CD14-positive monocyte (primary cell): ENCODE results near the gene DHPS. TPM values are rescaled to one million over a fixed set of nuclear protein-coding genes. Genes with fewer than 3 reads are reported as not detected.

Source experiments
- DNase-seq, 3 donors: peaks; one replicate each; pipeline ENCODE4 v3.0.0-alpha.2; 2011 to 2022
- H2AFZ ChIP-seq: 2 replicates; pipeline ENCODE4 v1.6.0; 2012; ENCODE audit warnings: mild to moderate bottlenecking, low read depth, low read length, inconsistent platforms; ENCODE audit not compliant: insufficient read depth, poor library complexity, severe bottlenecking
- H3K27ac ChIP-seq, 2 donors: 1 replicate in 1 of 2; 2 replicates in 1 of 2; pipeline ENCODE4 v1.5.1; 2012 to 2013; ENCODE audit warnings: low read length in 2 of 2, control low read depth in 1 of 2, inconsistent platforms in 1 of 2, low read depth in 1 of 2, mild to moderate bottlenecking in 1 of 2
- H3K27me3 ChIP-seq, 2 donors: one replicate each; pipeline versions ENCODE4 v1.6.0 to v1.6.1; 2011 to 2013; ENCODE audit warnings: low read length in 2 of 2; ENCODE audit not compliant: control insufficient read depth in 2 of 2, insufficient read depth in 2 of 2
- H3K36me3 ChIP-seq, 2 donors: replicated peaks in 1 of 2; 1 replicate in 1 of 2; 2 replicates in 1 of 2; pipeline versions ENCODE4 v1.5.1 to v1.6.1; 2012 to 2013; ENCODE audit warnings: low read length in 2 of 2, control low read depth in 1 of 2, inconsistent platforms in 1 of 2, mild to moderate bottlenecking in 1 of 2; ENCODE audit not compliant: insufficient read depth in 2 of 2, control insufficient read depth in 1 of 2
- H3K4me1 ChIP-seq, 2 donors: 1 replicate in 1 of 2; 2 replicates in 1 of 2; pipeline versions ENCODE4 v1.5.1 to v1.6.1; 2012 to 2013; ENCODE audit warnings: low read length in 2 of 2, control low read depth in 1 of 2, inconsistent platforms in 1 of 2, mild to moderate bottlenecking in 1 of 2, moderate library complexity in 1 of 2; ENCODE audit not compliant: insufficient read depth in 2 of 2, control insufficient read depth in 1 of 2
- H3K4me2 ChIP-seq: replicated peaks from 2 replicates; pipeline ENCODE3; 2012; ENCODE audit warnings: low read length, moderate library complexity, mild to moderate bottlenecking; ENCODE audit not compliant: poor library complexity, severe bottlenecking; ENCODE audit errors: extremely low read depth
- H3K4me3 ChIP-seq, 3 experiments: fragments of 200-600 bp in 1 of 3; sonication (generic) in 1 of 3; replicated peaks in 1 of 3; 1 replicate in 2 of 3; 2 replicates in 1 of 3; pipeline ENCODE4 v1.5.1; 2011 to 2013; ENCODE audit warnings: low read length in 3 of 3, mild to moderate bottlenecking in 3 of 3, control low read depth in 2 of 3, low read depth in 2 of 3, inconsistent platforms in 1 of 3, moderate library complexity in 1 of 3
- H3K79me2 ChIP-seq: 2 replicates; pipeline ENCODE4 v1.6.0; 2012; ENCODE audit warnings: mild to moderate bottlenecking, control low read depth, inconsistent platforms, low read length, moderate library complexity; ENCODE audit not compliant: insufficient read depth
- H3K9ac ChIP-seq: 2 replicates; pipeline ENCODE4 v1.6.0; 2017; ENCODE audit warnings: low read length, mild to moderate bottlenecking; ENCODE audit not compliant: insufficient read depth, poor library complexity, severe bottlenecking
- H3K9me3 ChIP-seq, 2 donors: replicated peaks in 1 of 2; 1 replicate in 1 of 2; 2 replicates in 1 of 2; pipeline versions ENCODE4 v1.5.1 to v1.6.1; 2012 to 2013; ENCODE audit warnings: low read length in 2 of 2, control low read depth in 1 of 2; ENCODE audit not compliant: control insufficient read depth in 1 of 2, insufficient read depth in 1 of 2
- H4K20me1 ChIP-seq: 2 replicates; pipeline ENCODE4 v1.6.0; 2012; ENCODE audit warnings: mild to moderate bottlenecking, low read length, control low read depth, moderate library complexity; ENCODE audit not compliant: insufficient read depth
- H3K27ac Mint-ChIP-seq, 7 donors: one replicate each; pipeline ENCODE4 v1.8.0; 2020; ENCODE audit warnings: mild to moderate bottlenecking in 7 of 7, mixed read lengths in 7 of 7, moderate library complexity in 6 of 7, inconsistent platforms in 2 of 7
- H3K27me3 Mint-ChIP-seq, 3 donors: one replicate each; pipeline ENCODE4 v1.8.0; 2021 to 2022; ENCODE audit warnings: low read depth in 3 of 3, mild to moderate bottlenecking in 3 of 3, mixed read lengths in 3 of 3, moderate library complexity in 3 of 3, inconsistent platforms in 1 of 3
- H3K36me3 Mint-ChIP-seq, 2 donors: one replicate each; pipeline ENCODE4 v1.8.0; 2020; ENCODE audit warnings: mixed read lengths in 2 of 2, inconsistent platforms in 1 of 2, mild to moderate bottlenecking in 1 of 2
- H3K4me1 Mint-ChIP-seq: one replicate; pipeline ENCODE4 v1.8.0; 2020; ENCODE audit warnings: mild to moderate bottlenecking, mixed read lengths
- H3K4me3 Mint-ChIP-seq, 2 donors: one replicate each; pipeline ENCODE4 v1.8.0; 2020; ENCODE audit warnings: mild to moderate bottlenecking in 2 of 2, mixed read lengths in 2 of 2, moderate library complexity in 1 of 2
- H3K9me3 Mint-ChIP-seq, 7 donors: one replicate each; pipeline ENCODE4 v1.8.0; 2020 to 2022; ENCODE audit warnings: mixed read lengths in 7 of 7, mild to moderate bottlenecking in 6 of 7, moderate library complexity in 6 of 7, inconsistent platforms in 2 of 7
- WGBS: methylation state at CpG from one replicate; pipeline ENCODE4 v1.1.5; 2013; ENCODE audit warnings: missing lambda C conversion rate; ENCODE audit not compliant: insufficient coverage; 5-methylcytosine and 5-hydroxymethylcytosine counted together
- intact Hi-C, 2 donors: fragments of 100-400 bp; cut with micrococcal nuclease; formaldehyde crosslinking; loops; one replicate each; pipeline versions ENCODE4 v1.15.0 to v1.15.1; 2023
- polyA plus RNA-seq, 3 donors: library from polyadenylated mRNA; depleted of rRNA in 1 of 3; unstranded in 2 of 3; stranded (reverse) in 1 of 3; fragments of 300-500 nt in 2 of 3; fragments of >200 nt in 1 of 3; fragmentation: Illumina TruSeq in 2 of 3; gene quantifications; 1 replicate in 2 of 3; 2 replicates in 1 of 3; pipeline ENCODE4 v1.2.3, GENCODE V29; 2012 to 2021
- TF ChIP-seq, protein P1 (sequence below): fragments of 200-600 bp; IDR thresholded peaks from one replicate; pipeline ENCODE4 v1.8.0; 2022; ENCODE audit warnings: antibody characterized with exemption, mild to moderate bottlenecking

Gene DHPS
- polyA plus RNA-seq, 3 donors: 51.0 to 130 (median 53.4) TPM

DNA sequence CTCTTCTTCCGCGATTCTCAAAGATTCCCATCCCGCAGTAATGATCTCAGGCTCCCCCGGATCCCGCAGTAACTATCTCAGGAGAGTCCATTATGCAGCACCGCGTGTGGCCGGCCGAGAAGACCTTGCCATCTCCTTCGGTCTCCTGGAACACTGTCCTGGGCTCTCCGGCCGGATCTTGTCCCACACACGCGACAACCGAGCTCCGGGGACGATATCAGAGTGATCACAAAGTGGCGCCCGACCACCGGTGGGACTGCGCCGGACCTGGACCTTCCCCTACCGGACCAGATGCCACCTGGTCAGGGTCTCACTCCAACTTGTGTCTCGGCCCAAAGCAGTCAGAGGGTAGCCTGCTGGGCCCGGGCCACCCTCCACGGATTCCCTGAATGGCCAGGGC lies 39.2 kb downstream of the DHPS start:
- Histone ChIP-seq H3K9me3 (no peaks in the 10 kb centered on the region), H3K4me3 (no peak overlapping the region), H3K4me2 (no peak overlapping the region), H3K27me3 (no peaks in the 10 kb centered on the region), H3K4me1 (peaks cover 10 to 25% of the 10 kb centered on the region in 2 donors), H3K79me2 (no peaks in the 10 kb centered on the region), H3K9ac (no peak overlapping the region), H2AFZ (no peak overlapping the region), H3K36me3 (peaks cover 24 to 40% of the 10 kb centered on the region in 2 donors), H3K27ac (no peak overlapping the region), H4K20me1 (peaks cover 16% of the 10 kb centered on the region)
- intact Hi-C loops: no loop called here
- TF ChIP-seq, protein P1, sequence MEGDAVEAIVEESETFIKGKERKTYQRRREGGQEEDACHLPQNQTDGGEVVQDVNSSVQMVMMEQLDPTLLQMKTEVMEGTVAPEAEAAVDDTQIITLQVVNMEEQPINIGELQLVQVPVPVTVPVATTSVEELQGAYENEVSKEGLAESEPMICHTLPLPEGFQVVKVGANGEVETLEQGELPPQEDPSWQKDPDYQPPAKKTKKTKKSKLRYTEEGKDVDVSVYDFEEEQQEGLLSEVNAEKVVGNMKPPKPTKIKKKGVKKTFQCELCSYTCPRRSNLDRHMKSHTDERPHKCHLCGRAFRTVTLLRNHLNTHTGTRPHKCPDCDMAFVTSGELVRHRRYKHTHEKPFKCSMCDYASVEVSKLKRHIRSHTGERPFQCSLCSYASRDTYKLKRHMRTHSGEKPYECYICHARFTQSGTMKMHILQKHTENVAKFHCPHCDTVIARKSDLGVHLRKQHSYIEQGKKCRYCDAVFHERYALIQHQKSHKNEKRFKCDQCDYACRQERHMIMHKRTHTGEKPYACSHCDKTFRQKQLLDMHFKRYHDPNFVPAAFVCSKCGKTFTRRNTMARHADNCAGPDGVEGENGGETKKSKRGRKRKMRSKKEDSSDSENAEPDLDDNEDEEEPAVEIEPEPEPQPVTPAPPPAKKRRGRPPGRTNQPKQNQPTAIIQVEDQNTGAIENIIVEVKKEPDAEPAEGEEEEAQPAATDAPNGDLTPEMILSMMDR: no peak
- DNase-seq: no peak
- peaks cover 0 to 6% (median 3%) of the 10 kb centered on the region in 7 donors for H3K9me3 Mint-ChIP-seq
- H3K36me3 Mint-ChIP-seq: peaks cover 26 to 50% of the 10 kb centered on the region in 2 donors
- peak overlapping the region in 1 of 7 donors; percentile 14 for H3K27ac Mint-ChIP-seq
- peaks cover 22% of the 10 kb centered on the region for H3K4me1 Mint-ChIP-seq
- 96% methylated on average over 24 of the region's 26 CpGs for WGBS
- H3K4me3 Mint-ChIP-seq: no peak overlapping the region
- H3K27me3 Mint-ChIP-seq: peaks cover 0 to 2% (median 0%) of the 10 kb centered on the region in 3 donors

DNA sequence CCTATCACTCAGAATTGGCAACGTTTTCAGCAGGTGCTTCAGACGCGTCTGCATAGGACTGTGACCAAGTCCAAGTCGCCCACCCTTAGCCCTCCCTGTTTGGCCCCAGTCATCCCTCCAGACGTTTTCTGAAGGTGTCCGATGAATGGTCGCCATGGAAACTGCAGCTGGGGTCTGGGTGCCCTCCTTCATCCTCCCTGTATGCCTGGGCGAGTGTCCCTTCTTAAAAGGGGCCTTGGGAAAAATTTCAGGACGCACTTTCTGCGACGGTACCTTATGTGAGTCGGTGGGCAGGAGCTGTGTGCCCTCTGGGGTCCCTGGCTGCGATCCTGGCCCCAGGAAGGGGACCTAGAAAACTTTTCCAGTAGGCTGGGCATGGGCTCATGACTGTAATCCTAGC lies 40.2 kb downstream of the DHPS start:
- H3K4me3 ChIP-seq: no peak overlapping the region
- no peak overlapping the region for H3K27ac Mint-ChIP-seq
- peaks cover 8 to 15% of the 10 kb centered on the region in 2 donors for H3K4me1 ChIP-seq
- TF ChIP-seq, protein P1: no peak
- no peak overlapping the region for H3K4me2 ChIP-seq
- H2AFZ ChIP-seq: no peak overlapping the region
- peaks cover 0 to 6% (median 0%) of the 10 kb centered on the region in 7 donors for H3K9me3 Mint-ChIP-seq
- peaks cover 23 to 45% of the 10 kb centered on the region in 2 donors for H3K36me3 Mint-ChIP-seq
- peaks cover 14% of the 10 kb centered on the region for H3K4me1 Mint-ChIP-seq
- 90% methylated on average over 13 of the region's 13 CpGs for WGBS
- DNase-seq: no peak
- intact Hi-C loops: no loop called here
- no peak overlapping the region for H3K27ac ChIP-seq
- no peak overlapping the region for H3K9ac ChIP-seq
- no peak overlapping the region for H3K4me3 Mint-ChIP-seq
- no peaks in the 10 kb centered on the region for H3K27me3 ChIP-seq
- H3K36me3 ChIP-seq: peaks cover 21 to 31% of the 10 kb centered on the region in 2 donors
- H3K27me3 Mint-ChIP-seq: peaks cover 0 to 2% (median 0%) of the 10 kb centered on the region in 3 donors
- H4K20me1 ChIP-seq: peaks cover 5% of the 10 kb centered on the region
- no peaks in the 10 kb centered on the region for H3K9me3 ChIP-seq
- no peaks in the 10 kb centered on the region for H3K79me2 ChIP-seq
